OCI-LY1 (cell line): ENCODE data around the gene IFNA16.

Experiments
- CTCF ChIP-seq: fragments of 200-600 bp; sonication (generic), shearing (Covaris generic); IDR thresholded peaks from 2 replicates; pipeline ENCODE4 v1.5.1; 2017; ENCODE audit warnings: mild to moderate bottlenecking, antibody characterized with exemption, low read length, moderate library complexity, mixed read lengths
- EZH2 ChIP-seq: fragments of 200-600 bp; sonication (generic), shearing (Covaris generic); IDR thresholded peaks from 2 replicates; pipeline ENCODE4 v1.8.0; 2017; ENCODE audit warnings: borderline replicate concordance, mixed run types, mild to moderate bottlenecking, antibody characterized with exemption, low read length, moderate library complexity, mixed read lengths

GRCh38 chr9:21255538-21256212 is 38.6 kb upstream of the IFNA16 start:
- TF ChIP-seq CTCF: no peak
- no peak for TF ChIP-seq EZH2
